Measurements from ENCODE around the gene KLHL18.
"Not testable (repeated sequence)": the region's sequence is repeated elsewhere in the genome, so short reads cannot be mapped to it uniquely, and the experiment has no call there.

KLHL18 gene

DNA sequence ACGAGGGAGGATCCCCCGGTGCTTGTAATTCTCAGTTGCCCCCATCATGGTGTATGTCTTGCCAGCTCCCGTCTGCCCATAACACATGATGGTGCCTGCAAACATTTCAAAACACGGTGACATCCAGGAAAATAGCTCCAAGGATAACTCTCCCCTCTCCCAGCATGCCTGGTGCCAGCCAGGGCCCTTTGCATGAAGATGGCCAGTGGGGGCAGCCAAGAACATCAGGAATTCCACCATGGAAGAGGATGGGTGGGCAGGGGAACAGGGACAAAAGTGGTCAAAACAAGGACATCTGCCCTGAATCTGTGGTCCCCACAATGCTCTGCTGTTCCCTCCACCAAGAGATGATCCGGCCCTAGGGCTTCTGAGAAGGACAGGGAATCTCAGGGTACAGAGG is 9.2 kb upstream of the KLHL18 start:
- Histone ChIP-seq H3K36me3 (ENCODE audit: control insufficient read depth, insufficient read depth, low read length) (no peaks in the 10 kb centered on the region), H3K9me3 (ENCODE audit: control insufficient read depth, low read length) (no peaks in the 10 kb centered on the region), H3K27ac (ENCODE audit: insufficient read depth, low read length, poor library complexity, severe bottlenecking) (no peak overlapping the region), H3K27me3 (replicated peaks; ENCODE audit: control insufficient read depth, insufficient read depth, low read length, poor library complexity, severe bottlenecking) (no peaks in the 10 kb centered on the region), H3K4me1 (ENCODE audit: control insufficient read depth, insufficient read depth, low read length, poor library complexity, severe bottlenecking) (no peaks in the 10 kb centered on the region), H3K4me3 (ENCODE audit: insufficient read depth, low read depth, low read length, poor library complexity, severe bottlenecking) (no peak overlapping the region)
- no peak for DNase-seq

DNA sequence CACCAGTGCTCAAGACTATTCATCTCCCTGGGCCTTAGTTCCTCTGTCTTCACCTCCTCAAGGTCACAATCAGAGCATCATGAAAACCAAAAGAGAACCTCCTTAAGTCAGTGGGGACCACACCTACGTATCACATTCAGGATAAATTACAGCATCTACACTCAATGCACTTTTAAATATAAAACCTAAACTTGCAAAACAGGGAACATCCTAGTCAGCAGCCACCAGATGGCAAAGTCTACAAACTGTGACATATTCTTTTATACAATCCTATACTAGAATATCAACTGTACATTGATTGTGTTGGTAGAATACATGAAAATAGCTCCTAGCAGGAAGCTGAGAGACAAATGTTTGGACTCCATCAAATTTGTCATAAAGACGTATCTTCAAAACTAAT is 8.1 kb upstream of the KLHL18 start:
- Histone ChIP-seq H3K4me1 (ENCODE audit: control insufficient read depth, insufficient read depth, low read length, poor library complexity, severe bottlenecking) (no peaks in the 10 kb centered on the region), H3K9me3 (ENCODE audit: control insufficient read depth, low read length) (no peaks in the 10 kb centered on the region), H3K36me3 (ENCODE audit: control insufficient read depth, insufficient read depth, low read length) (no peaks in the 10 kb centered on the region), H3K27ac (ENCODE audit: insufficient read depth, low read length, poor library complexity, severe bottlenecking) (no peak overlapping the region), H3K4me3 (ENCODE audit: insufficient read depth, low read depth, low read length, poor library complexity, severe bottlenecking) (no peak overlapping the region), H3K27me3 (replicated peaks; ENCODE audit: control insufficient read depth, insufficient read depth, low read length, poor library complexity, severe bottlenecking) (no peaks in the 10 kb centered on the region)
- DNase-seq, result no peak

DNA sequence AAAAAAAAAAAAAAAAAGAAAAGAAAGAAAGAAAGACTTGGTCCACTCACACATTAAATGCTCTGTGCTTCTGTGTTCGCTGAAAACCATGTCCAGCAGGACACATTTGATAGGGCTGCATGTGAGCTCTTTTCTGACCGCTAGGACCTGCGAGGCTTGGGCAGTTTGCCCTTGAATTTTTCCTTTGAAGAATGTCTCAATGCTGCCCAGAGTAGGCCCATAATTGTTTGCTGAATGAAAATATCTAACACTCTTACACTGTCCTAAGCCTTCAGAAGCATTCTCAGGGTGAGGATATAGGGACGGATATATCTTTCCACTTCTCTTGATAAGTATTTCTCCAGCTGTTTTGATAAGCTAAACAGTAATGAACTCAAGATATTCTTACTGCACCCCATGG is 6.2 kb upstream of the KLHL18 start:
- Histone ChIP-seq H3K9me3 (ENCODE audit: control insufficient read depth, low read length) (no peaks in the 10 kb centered on the region), H3K36me3 (ENCODE audit: control insufficient read depth, insufficient read depth, low read length) (no peaks in the 10 kb centered on the region), H3K4me1 (ENCODE audit: control insufficient read depth, insufficient read depth, low read length, poor library complexity, severe bottlenecking) (no peaks in the 10 kb centered on the region), H3K4me3 (ENCODE audit: insufficient read depth, low read depth, low read length, poor library complexity, severe bottlenecking) (no peak overlapping the region), H3K27me3 (replicated peaks; ENCODE audit: control insufficient read depth, insufficient read depth, low read length, poor library complexity, severe bottlenecking) (no peaks in the 10 kb centered on the region), H3K27ac (ENCODE audit: insufficient read depth, low read length, poor library complexity, severe bottlenecking) (no peak overlapping the region)
- no peak for DNase-seq

DNA sequence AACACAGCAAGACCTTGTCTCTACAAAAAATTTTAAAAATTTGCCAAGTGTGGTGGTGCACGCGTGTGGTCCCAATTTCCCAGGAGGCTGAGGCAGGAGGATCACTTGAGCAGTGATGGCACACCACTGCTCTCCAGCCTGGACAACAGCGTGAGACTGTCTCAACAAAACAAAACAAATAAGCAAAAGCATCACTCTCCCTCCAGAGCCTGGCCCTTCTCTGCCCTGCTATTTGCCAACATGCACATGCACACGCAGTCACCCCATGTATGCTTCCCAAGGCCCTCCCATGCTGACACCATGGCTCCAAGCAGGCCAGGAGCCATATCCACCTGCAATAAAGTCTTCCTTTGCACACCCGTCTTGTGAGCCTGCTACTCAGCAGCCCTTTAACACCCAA is 2.2 kb upstream of the KLHL18 start:
- Histone ChIP-seq H3K9me3 (ENCODE audit: control insufficient read depth, low read length) (no peaks in the 10 kb centered on the region), H3K36me3 (ENCODE audit: control insufficient read depth, insufficient read depth, low read length) (no peaks in the 10 kb centered on the region), H3K4me1 (ENCODE audit: control insufficient read depth, insufficient read depth, low read length, poor library complexity, severe bottlenecking) (peaks cover 10% of the 10 kb centered on the region), H3K27ac (ENCODE audit: insufficient read depth, low read length, poor library complexity, severe bottlenecking) (no peak overlapping the region), H3K4me3 (ENCODE audit: insufficient read depth, low read depth, low read length, poor library complexity, severe bottlenecking) (no peak overlapping the region), H3K27me3 (replicated peaks; ENCODE audit: control insufficient read depth, insufficient read depth, low read length, poor library complexity, severe bottlenecking) (no peaks in the 10 kb centered on the region)
- DNase-seq, result no peak

DNA sequence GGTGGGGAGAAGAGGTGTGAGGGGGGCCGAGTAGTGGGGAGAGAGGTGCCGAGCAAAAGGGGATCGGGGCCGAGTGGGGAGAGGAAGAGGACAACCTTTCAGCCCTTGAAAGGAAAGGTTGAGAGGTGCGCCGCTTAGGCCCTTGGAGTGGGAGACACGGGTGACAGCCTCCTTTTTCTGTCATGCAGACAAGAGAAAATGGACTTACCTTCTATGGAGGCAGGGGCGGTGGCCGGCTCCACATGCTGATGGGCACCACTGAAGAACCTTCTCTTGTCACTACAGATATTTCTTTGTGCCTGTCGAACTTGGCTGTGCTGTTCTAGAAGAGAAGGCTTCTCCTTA is 421 bp downstream of the KLHL18 start:
- peak overlapping the region; percentile 95 for H3K27ac ChIP-seq (ENCODE audit: insufficient read depth, low read length, poor library complexity, severe bottlenecking)
- H3K9me3 ChIP-seq (ENCODE audit: control insufficient read depth, low read length), result no peaks in the 10 kb centered on the region
- H3K27me3 ChIP-seq (replicated peaks; ENCODE audit: control insufficient read depth, insufficient read depth, low read length, poor library complexity, severe bottlenecking), result no peaks in the 10 kb centered on the region
- peaks cover under 1% of the 10 kb centered on the region for H3K36me3 ChIP-seq (ENCODE audit: control insufficient read depth, insufficient read depth, low read length)
- DNase-seq, result no peak
- peaks cover 16% of the 10 kb centered on the region for H3K4me1 ChIP-seq (ENCODE audit: control insufficient read depth, insufficient read depth, low read length, poor library complexity, severe bottlenecking)
- peak overlapping the region; percentile 81 for H3K4me3 ChIP-seq (ENCODE audit: insufficient read depth, low read depth, low read length, poor library complexity, severe bottlenecking)

DNA sequence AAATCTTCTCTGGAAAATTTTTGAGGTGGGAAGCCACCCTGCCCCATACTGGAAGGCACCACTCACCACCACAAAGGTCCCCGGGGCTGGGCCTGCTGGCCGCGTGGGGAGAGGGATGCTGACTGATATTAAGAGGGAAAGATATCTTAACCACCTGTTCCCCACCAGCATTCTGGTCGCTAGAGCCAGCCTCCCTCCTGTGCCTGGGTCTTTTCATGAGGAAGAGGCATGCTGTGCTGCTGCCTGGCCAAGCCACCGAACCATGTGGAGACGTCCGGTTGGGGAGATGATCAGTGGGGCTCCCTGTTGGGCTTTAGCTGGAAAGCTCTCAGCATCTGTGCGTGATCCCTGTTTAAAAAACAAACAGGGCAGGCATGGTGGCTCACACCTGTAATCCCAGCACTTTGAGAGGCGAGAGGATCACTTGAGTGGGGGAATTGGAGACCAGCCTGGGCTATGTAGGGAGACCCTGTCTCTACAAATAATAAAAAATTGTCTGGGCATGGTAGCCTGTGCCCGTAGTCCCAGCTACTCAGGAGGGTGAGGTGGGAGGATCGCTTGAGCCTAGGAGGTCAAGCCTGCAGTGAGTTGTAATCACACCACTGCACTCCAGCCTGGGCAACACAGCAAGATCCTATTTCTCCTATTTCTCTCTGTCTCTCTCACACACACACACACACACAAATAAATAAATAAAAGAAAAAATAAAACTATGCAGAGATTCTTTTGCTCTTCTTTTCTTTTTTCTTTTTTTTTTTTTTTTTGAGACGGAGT is 1.0 kb downstream of the KLHL18 start:
- Histone ChIP-seq H3K36me3 (ENCODE audit: control insufficient read depth, insufficient read depth, low read length) (peaks cover 6% of the 10 kb centered on the region), H3K4me1 (ENCODE audit: control insufficient read depth, insufficient read depth, low read length, poor library complexity, severe bottlenecking) (peaks cover 16% of the 10 kb centered on the region), H3K27ac (ENCODE audit: insufficient read depth, low read length, poor library complexity, severe bottlenecking) (peak overlapping the region; percentile 95), H3K27me3 (replicated peaks; ENCODE audit: control insufficient read depth, insufficient read depth, low read length, poor library complexity, severe bottlenecking) (no peaks in the 10 kb centered on the region), H3K9me3 (ENCODE audit: control insufficient read depth, low read length) (no peaks in the 10 kb centered on the region), H3K4me3 (ENCODE audit: insufficient read depth, low read depth, low read length, poor library complexity, severe bottlenecking) (peak overlapping the region; percentile 81)
- DNase-seq, result peak in 1 of 3 donors; percentile 3

DNA sequence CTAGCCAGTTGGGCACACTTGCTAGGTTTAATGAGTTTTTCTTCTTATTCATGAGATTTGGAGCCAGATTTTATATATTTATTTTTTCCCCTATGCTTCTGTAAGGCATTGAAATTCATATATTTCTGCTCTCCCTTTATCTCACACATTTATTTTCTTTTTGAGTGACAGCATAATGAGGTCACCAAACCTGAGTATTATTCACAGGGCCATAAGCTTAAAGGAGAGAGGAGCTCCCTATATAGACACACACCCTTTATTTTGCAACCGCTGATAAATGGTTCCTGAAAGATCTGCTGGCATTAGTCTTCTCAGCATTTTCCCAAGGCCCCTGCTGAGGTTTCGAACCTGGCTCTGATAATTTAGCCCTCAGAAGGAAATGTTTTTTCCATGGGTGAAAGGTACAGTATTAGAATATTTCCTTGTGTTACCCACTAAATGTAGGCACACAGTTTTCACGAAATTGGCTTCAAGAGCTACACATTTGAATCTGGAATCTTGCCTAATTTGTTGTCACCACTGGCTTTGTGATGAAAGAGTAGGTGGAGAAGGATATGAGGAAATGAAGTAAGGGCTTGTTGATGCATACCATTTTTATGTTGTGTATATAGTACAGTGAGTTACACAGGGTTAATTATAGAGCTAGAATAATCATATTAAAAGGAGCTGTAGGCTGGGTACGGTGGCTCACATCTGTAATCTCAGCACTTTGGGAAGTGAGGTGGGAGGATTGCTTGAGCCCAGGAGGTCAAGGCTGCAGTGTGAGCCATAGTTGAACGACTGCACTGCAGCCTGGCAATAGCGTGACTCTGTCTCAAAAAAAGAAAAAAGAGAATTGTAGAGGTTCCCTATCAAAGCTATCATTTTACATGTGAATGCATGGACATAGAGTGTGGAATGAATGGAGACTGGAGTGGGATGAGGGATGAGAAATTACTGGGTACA is 6.5 kb downstream of the KLHL18 start:
- no peak for DNase-seq
- no peak overlapping the region for H3K4me3 ChIP-seq (ENCODE audit: insufficient read depth, low read depth, low read length, poor library complexity, severe bottlenecking)
- no peaks in the 10 kb centered on the region for H3K9me3 ChIP-seq (ENCODE audit: control insufficient read depth, low read length)
- no peaks in the 10 kb centered on the region for H3K27me3 ChIP-seq (replicated peaks; ENCODE audit: control insufficient read depth, insufficient read depth, low read length, poor library complexity, severe bottlenecking)
- peaks cover 8% of the 10 kb centered on the region for H3K4me1 ChIP-seq (ENCODE audit: control insufficient read depth, insufficient read depth, low read length, poor library complexity, severe bottlenecking)
- H3K36me3 ChIP-seq (ENCODE audit: control insufficient read depth, insufficient read depth, low read length), result peaks cover 19% of the 10 kb centered on the region
- H3K27ac ChIP-seq (ENCODE audit: insufficient read depth, low read length, poor library complexity, severe bottlenecking), result no peak overlapping the region

DNA sequence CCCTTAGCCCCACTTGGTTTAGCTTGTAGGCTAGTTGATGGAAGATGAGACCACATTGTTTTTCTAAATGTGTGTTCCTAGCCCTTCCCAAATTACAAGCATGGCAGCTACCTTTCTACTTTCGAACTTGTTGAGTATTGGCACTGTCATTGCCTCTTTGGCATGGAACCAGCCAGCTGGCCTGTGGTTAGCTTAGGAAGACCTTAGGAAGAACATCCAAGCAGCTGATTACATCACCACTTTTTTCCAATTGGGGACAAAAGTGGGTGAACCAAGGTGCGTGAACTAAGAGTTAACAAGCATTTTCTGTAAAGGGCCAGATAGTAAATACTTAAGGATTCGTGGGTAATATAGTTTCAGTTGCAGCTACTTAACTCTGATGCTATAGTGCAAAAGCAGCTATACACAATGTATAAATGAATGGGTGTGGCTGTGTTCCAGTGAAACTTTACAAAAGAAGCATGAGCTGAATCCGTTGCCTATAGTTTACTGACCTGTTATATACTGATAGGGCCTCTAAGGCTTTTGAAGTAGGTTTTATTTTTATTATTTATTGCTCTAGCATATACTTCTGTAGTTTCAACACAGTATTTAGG is 8.5 kb downstream of the KLHL18 start:
- Histone ChIP-seq H3K9me3 (ENCODE audit: control insufficient read depth, low read length) (no peaks in the 10 kb centered on the region), H3K27ac (ENCODE audit: insufficient read depth, low read length, poor library complexity, severe bottlenecking) (no peak overlapping the region), H3K36me3 (ENCODE audit: control insufficient read depth, insufficient read depth, low read length) (peaks cover 19% of the 10 kb centered on the region), H3K4me1 (ENCODE audit: control insufficient read depth, insufficient read depth, low read length, poor library complexity, severe bottlenecking) (peaks cover 5% of the 10 kb centered on the region), H3K4me3 (ENCODE audit: insufficient read depth, low read depth, low read length, poor library complexity, severe bottlenecking) (no peak overlapping the region), H3K27me3 (replicated peaks; ENCODE audit: control insufficient read depth, insufficient read depth, low read length, poor library complexity, severe bottlenecking) (no peaks in the 10 kb centered on the region)
- DNase-seq, result no peak

DNA sequence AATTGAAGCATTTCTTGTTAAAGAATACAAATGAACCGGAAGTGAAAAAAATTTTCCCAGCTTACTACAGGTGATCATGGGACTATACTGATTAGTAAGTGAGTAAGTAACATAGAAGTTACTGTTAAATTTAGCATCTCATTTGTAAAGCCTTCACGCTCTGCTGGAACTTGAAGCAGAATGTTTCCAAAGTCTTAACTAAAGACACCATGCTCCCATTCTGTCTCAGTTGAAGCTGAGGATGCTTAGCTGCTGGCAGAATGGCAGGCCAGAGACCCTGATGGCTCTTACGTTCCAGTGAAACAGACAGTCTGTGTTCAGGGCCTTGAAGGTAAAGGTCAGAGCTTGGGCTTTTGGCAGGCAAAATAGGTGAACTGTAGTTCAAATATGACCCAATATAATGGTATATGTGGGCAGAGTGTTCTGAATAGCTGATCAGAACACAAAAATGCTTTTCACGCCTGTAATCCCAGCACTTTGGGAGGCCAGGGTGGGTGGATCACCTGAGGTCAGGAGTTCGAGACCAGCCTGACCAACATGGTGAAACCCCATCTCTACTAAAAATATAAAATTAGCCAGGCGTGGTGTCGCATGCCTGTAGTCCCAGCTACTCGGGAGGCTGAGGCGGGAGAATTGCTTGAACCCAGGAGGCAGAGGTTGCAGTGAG is 9.1 kb downstream of the KLHL18 start:
- DNase-seq; H3K9me3 ChIP-seq (ENCODE audit: control insufficient read depth, low read length); H3K4me1 ChIP-seq (ENCODE audit: control insufficient read depth, insufficient read depth, low read length, poor library complexity, severe bottlenecking); H3K27me3 ChIP-seq (replicated peaks; ENCODE audit: control insufficient read depth, insufficient read depth, low read length, poor library complexity, severe bottlenecking); H3K27ac ChIP-seq (ENCODE audit: insufficient read depth, low read length, poor library complexity, severe bottlenecking); H3K4me3 ChIP-seq (ENCODE audit: insufficient read depth, low read depth, low read length, poor library complexity, severe bottlenecking): not testable (repeated sequence)
- peaks cover 19% of the 10 kb centered on the region for H3K36me3 ChIP-seq (ENCODE audit: control insufficient read depth, insufficient read depth, low read length)
